HEK293 (cell line): ENCODE results near the gene IL10RA.
A peak's percentile ranks its signal among the peaks of the same experiment; 100 is the strongest.

Experiments
- GLI2 ChIP-seq: fragments of 450-650 bp; formaldehyde crosslinking; IDR thresholded peaks from 2 replicates; pipeline ENCODE4; 2017; ENCODE audit warnings: missing biosample characterization, missing genetic modification characterization, low read depth, borderline replicate concordance
- IKZF3 ChIP-seq: fragments of 450-650 bp; IDR thresholded peaks from 2 replicates; pipeline ENCODE4 v1.5.0; 2018; ENCODE audit warnings: missing biosample characterization, mild to moderate bottlenecking, missing genetic modification characterization, moderate library complexity
- KLF17 ChIP-seq: fragments of 450-650 bp; formaldehyde crosslinking; IDR thresholded peaks from 2 replicates; pipeline ENCODE4 v1.5.1; 2016; ENCODE audit warnings: missing biosample characterization, missing genetic modification characterization
- MZF1 ChIP-seq: fragments of 450-650 bp; formaldehyde crosslinking; IDR thresholded peaks from 2 replicates; pipeline ENCODE4 v1.5.1; 2017; ENCODE audit warnings: missing biosample characterization, missing genetic modification characterization, borderline replicate concordance
- PRDM6 ChIP-seq: fragments of 450-650 bp; formaldehyde crosslinking; IDR thresholded peaks from 2 replicates; pipeline ENCODE4 v1.5.1; 2017; ENCODE audit warnings: missing biosample characterization, missing genetic modification characterization
- SALL2 ChIP-seq: fragments of 450-650 bp; formaldehyde crosslinking; IDR thresholded peaks from 2 replicates; pipeline ENCODE4 v1.5.0; 2017; ENCODE audit warnings: missing biosample characterization, mild to moderate bottlenecking, missing genetic modification characterization, borderline replicate concordance
- TSHZ1 ChIP-seq: fragments of 450-650 bp; formaldehyde crosslinking; IDR thresholded peaks from 2 replicates; pipeline ENCODE4 v1.5.1; 2016; ENCODE audit warnings: missing biosample characterization, missing genetic modification characterization, borderline replicate concordance
- ZBTB44 ChIP-seq: fragments of 450-650 bp; IDR thresholded peaks from 2 replicates; pipeline ENCODE4 v1.5.1; 2018; ENCODE audit warnings: missing biosample characterization, mild to moderate bottlenecking, missing genetic modification characterization
- ZIC2 ChIP-seq: fragments of 450-650 bp; formaldehyde crosslinking; IDR thresholded peaks from 2 replicates; pipeline ENCODE4 v1.5.1; 2016; ENCODE audit warnings: missing biosample characterization, missing genetic modification characterization
- ZNF121 ChIP-seq: fragments of 450-650 bp; formaldehyde crosslinking; IDR thresholded peaks from 2 replicates; pipeline ENCODE4 v1.5.1; 2016; ENCODE audit warnings: missing biosample characterization, missing genetic modification characterization
- ZNF169 ChIP-seq: fragments of 450-650 bp; formaldehyde crosslinking; IDR thresholded peaks from 2 replicates; pipeline ENCODE4 v1.5.1; 2016; ENCODE audit warnings: missing biosample characterization, missing genetic modification characterization
- ZNF202 ChIP-seq: fragments of 450-650 bp; formaldehyde crosslinking; IDR thresholded peaks from 2 replicates; pipeline ENCODE4 v1.5.1; 2016; ENCODE audit warnings: missing biosample characterization, missing genetic modification characterization, borderline replicate concordance
- ZNF280C ChIP-seq: fragments of 450-650 bp; formaldehyde crosslinking; IDR thresholded peaks from 2 replicates; pipeline ENCODE4 v1.5.1; 2016; ENCODE audit warnings: missing biosample characterization, missing genetic modification characterization
- ZNF292 ChIP-seq: fragments of 450-650 bp; formaldehyde crosslinking; IDR thresholded peaks from 2 replicates; pipeline ENCODE4 v1.5.1; 2016; ENCODE audit warnings: low read depth, missing biosample characterization, missing genetic modification characterization, borderline replicate concordance
- ZNF302 ChIP-seq: fragments of 450-650 bp; formaldehyde crosslinking; IDR thresholded peaks from 2 replicates; pipeline ENCODE4 v1.5.1; 2016; ENCODE audit warnings: missing biosample characterization, missing genetic modification characterization, low read depth
- ZNF354C ChIP-seq: fragments of 450-650 bp; formaldehyde crosslinking; IDR thresholded peaks from 2 replicates; pipeline ENCODE4 v1.5.1; 2016; ENCODE audit warnings: missing biosample characterization, missing genetic modification characterization, low read depth, borderline replicate concordance
- ZNF560 ChIP-seq: fragments of 450-650 bp; formaldehyde crosslinking; IDR thresholded peaks from 2 replicates; pipeline ENCODE4 v1.5.1; 2017; ENCODE audit warnings: missing biosample characterization, missing genetic modification characterization, borderline replicate concordance
- ZNF639 ChIP-seq: fragments of 450-650 bp; formaldehyde crosslinking; IDR thresholded peaks from 2 replicates; pipeline ENCODE4 v1.5.1; 2016; ENCODE audit warnings: missing biosample characterization, missing genetic modification characterization
- ZNF658 ChIP-seq: fragments of 450-650 bp; formaldehyde crosslinking; IDR thresholded peaks from 2 replicates; pipeline ENCODE4; 2016; ENCODE audit warnings: missing biosample characterization, missing genetic modification characterization
- ZNF701 ChIP-seq: fragments of 450-650 bp; formaldehyde crosslinking; IDR thresholded peaks from 2 replicates; pipeline ENCODE4 v1.5.1; 2016; ENCODE audit warnings: missing biosample characterization, missing genetic modification characterization
- ZNF704 ChIP-seq: fragments of 450-650 bp; formaldehyde crosslinking; IDR thresholded peaks from 2 replicates; pipeline ENCODE4 v1.5.1; 2016; ENCODE audit warnings: missing biosample characterization, missing genetic modification characterization
- ZNF76 ChIP-seq: fragments of 450-650 bp; formaldehyde crosslinking; IDR thresholded peaks from 2 replicates; pipeline ENCODE4; 2016; ENCODE audit warnings: low read depth, missing biosample characterization, missing genetic modification characterization, borderline replicate concordance
- ZSCAN16 ChIP-seq: fragments of 450-650 bp; formaldehyde crosslinking; IDR thresholded peaks from 2 replicates; pipeline ENCODE4 v1.5.1; 2016; ENCODE audit warnings: missing biosample characterization, missing genetic modification characterization

Gene IL10RA

GRCh38 chr11:117946842-117947526, 39.2 kb upstream of the IL10RA start (continued):
- TF ChIP-seq ZNF639 (tag by site-specific recombination) (0 out of 2 replicates have a peak, but pooled peaks have one; percentile 59), ZNF169 (no peak), ZNF280C (tag by site-specific recombination) (no peak), ZIC2 (peak; percentile 19; the same call in 1 of the 2 replicates), ZNF121 (tag by site-specific recombination) (no peak), KLF17 (tag by site-specific recombination) (peak; percentile 64; the same call in 1 of the 2 replicates), PRDM6 (tag by site-specific recombination) (no peak), ZNF76 (tag by site-specific recombination) (no peak), GLI2 (no peak), IKZF3 (tag by site-specific recombination) (peak; percentile 93), ZNF701 (tag by site-specific recombination) (no peak), ZNF704 (tag by site-specific recombination) (no peak), ZNF202 (no peak), ZNF658 (tag by site-specific recombination) (no peak), ZNF354C (tag by site-specific recombination) (no peak), ZNF560 (tag by site-specific recombination) (no peak), ZBTB44 (no peak), MZF1 (tag by site-specific recombination) (no peak), SALL2 (tag by site-specific recombination) (no peak), ZNF302 (tag by site-specific recombination) (no peak), TSHZ1 (tag by site-specific recombination) (no peak), ZSCAN16 (tag by site-specific recombination) (no peak), ZNF292 (no peak)
